Omental fat pad (tissue), 4 donors: ENCODE measurements around the gene FIGN. TPM values are rescaled to one million over a fixed set of nuclear protein-coding genes. Genes with fewer than 3 reads are reported as not detected.

ENCODE experiments used
- ATAC-seq: fragments of 150-250 bp; one replicate; pipeline ENCODE4 v1.9.1; 2016; ENCODE audit warnings: mild to moderate bottlenecking, moderate library complexity; ENCODE audit not compliant: low FRiP score
- DNase-seq: peaks from one replicate; pipeline ENCODE4 v3.0.0-alpha.2; 2019; ENCODE audit warnings: low spot score
- CTCF ChIP-seq, 3 donors: fragments of 450-650 bp; IDR thresholded peaks; one replicate each; pipeline ENCODE4 v1.5.1; 2016 to 2017; ENCODE audit warnings: antibody characterized with exemption in 3 of 3, mild to moderate bottlenecking in 3 of 3, moderate library complexity in 2 of 3
- total RNA-seq, 4 donors: library from RNA; depleted of rRNA; stranded (reverse); fragments of >200 nt; gene quantifications; one replicate each; pipeline ENCODE4 v1.1.0, GENCODE V29; 2016

FIGN gene
- total RNA-seq, 4 donors from 2014 or later: 8.2 to 13.1 (median 10.7) TPM

GRCh38 chr2:163737563-163737962 lies 1.8 kb upstream of the FIGN start:
- ATAC-seq (no peak), DNase-seq (no peak)
- TF ChIP-seq CTCF (IDR thresholded peaks at IDR 0.05): no peak

GRCh38 chr2:163737190-163737439 lies 1.3 kb upstream of the FIGN start:
- no peak for TF ChIP-seq CTCF (IDR thresholded peaks at IDR 0.05)
- no peak for DNase-seq
- no peak for ATAC-seq

GRCh38 chr2:163736433-163737189 lies 803 bp upstream of the FIGN start:
- TF ChIP-seq CTCF (IDR thresholded peaks at IDR 0.05): no peak
- peak; percentile 63 for ATAC-seq
- DNase-seq: peak; percentile 23

GRCh38 chr2:163734881-163735684 lies 725 bp downstream of the FIGN start:
- no peak for ATAC-seq
- TF ChIP-seq CTCF (IDR thresholded peaks at IDR 0.05): no peak
- no peak for DNase-seq

- DNase-seq (no peak), ATAC-seq (no peak)
- TF ChIP-seq CTCF (IDR thresholded peaks at IDR 0.05): no peak
Measured at GRCh38 chr2:163734401-163734800, 1.4 kb downstream of the FIGN start.

GRCh38 chr2:163733956-163734355 lies 1.9 kb downstream of the FIGN start:
- ATAC-seq (no peak), DNase-seq (no peak)
- TF ChIP-seq CTCF (IDR thresholded peaks at IDR 0.05): no peak
